A204.1 (cell line): Measurements from ENCODE around the gene SKIC8.

ENCODE experiments used
- FAIRE-seq: peaks from 2 replicates; lab custom pipeline; 2012; peaks lifted over from hg19 to GRCh38; lab: Jason Lieb, UNC

The SKIC8 gene

GRCh38 chr15:78291052-78291451, 8.4 kb downstream of the SKIC8 start:
- FAIRE-seq = no peak

- FAIRE-seq = no peak
These were observed 9.2 kb downstream of the SKIC8 start for GRCh38 chr15:78290222-78290621.

- no peak for FAIRE-seq
These were observed 14.7 kb downstream of the SKIC8 start for GRCh38 chr15:78284758-78285157.

GRCh38 chr15:78282324-78282723, 17.1 kb downstream of the SKIC8 start:
- FAIRE-seq = no peak

GRCh38 chr15:78280319-78281072, 18.9 kb downstream of the SKIC8 start:
- FAIRE-seq = no peak

- FAIRE-seq = no peak
These were observed 23.1 kb downstream of the SKIC8 start for GRCh38 chr15:78276064-78276943.

GRCh38 chr15:78274994-78275393, 24.4 kb downstream of the SKIC8 start:
- no peak for FAIRE-seq

GRCh38 chr15:78272776-78273175, 26.6 kb downstream of the SKIC8 start:
- no peak for FAIRE-seq

- FAIRE-seq = no peak
These were observed 27.1 kb downstream of the SKIC8 start for GRCh38 chr15:78272316-78272715.

GRCh38 chr15:78266806-78267205, 32.6 kb downstream of the SKIC8 start:
- FAIRE-seq = no peak

- FAIRE-seq = no peak
These were observed 33.2 kb downstream of the SKIC8 start for GRCh38 chr15:78266229-78266628.

GRCh38 chr15:78265752-78266224, 33.6 kb downstream of the SKIC8 start:
- FAIRE-seq = no peak

GRCh38 chr15:78265137-78265460, 34.3 kb downstream of the SKIC8 start:
- no peak for FAIRE-seq

GRCh38 chr15:78264304-78265136, 34.9 kb downstream of the SKIC8 start, which contains the start of gene DNAJA4:
Gene DNAJA4 (plus strand): TSS chr15:78264562. CDS start chr15:78264764, 202 bp downstream.
- FAIRE-seq = no peak

- no peak for FAIRE-seq
These were observed 35.5 kb downstream of the SKIC8 start for GRCh38 chr15:78263907-78264303.

GRCh38 chr15:78263351-78263781, 36.0 kb downstream of the SKIC8 start:
- FAIRE-seq = no peak

GRCh38 chr15:78261062-78261461, 38.3 kb downstream of the SKIC8 start:
- no peak for FAIRE-seq

- no peak for FAIRE-seq
These were observed 38.9 kb downstream of the SKIC8 start for GRCh38 chr15:78260489-78260888.

- FAIRE-seq = no peak
These were observed 40.2 kb downstream of the SKIC8 start for GRCh38 chr15:78259232-78259631.

- FAIRE-seq = no peak
These were observed 41.7 kb downstream of the SKIC8 start for GRCh38 chr15:78257681-78258080.

- no peak for FAIRE-seq
These were observed 43.4 kb downstream of the SKIC8 start for GRCh38 chr15:78256044-78256437.

- FAIRE-seq = no peak
These were observed 43.9 kb downstream of the SKIC8 start for GRCh38 chr15:78255421-78256043.
